ENCODE data around the gene ABHD17B. TPM values are rescaled to one million over a fixed set of nuclear protein-coding genes. Genes with fewer than 3 reads are reported as not detected.

Gene ABHD17B
- total and polyA plus RNA-seq, 4 donors = 5.2 to 17.7 (median 10.1) TPM

- 63% methylated on average over 2 of the region's 2 CpGs for WGBS
- no peaks in the 10 kb centered on the region for H3K27me3 ChIP-seq (ENCODE audit: control insufficient read depth in 4 of 4, insufficient read depth in 4 of 4, low read length in 3 of 4)
- DNase-seq (ENCODE audit: low spot score) = no peak
Observed at GRCh38 chr9:71885467-71885866, 25.5 kb downstream of the ABHD17B start.

More at GRCh38 chr9:71885467-71885866, 25.5 kb downstream of the ABHD17B start:
- Histone ChIP-seq H3K9me3 (ENCODE audit: control insufficient read depth in 4 of 4, low read length in 3 of 4) (peaks cover 0 to 7% (median 2%) of the 10 kb centered on the region in 4 donors), H3K36me3 (ENCODE audit: control insufficient read depth in 4 of 4, insufficient read depth in 3 of 4, low read depth in 1 of 4, low read length in 3 of 4) (no peaks in the 10 kb centered on the region), H3K9ac (ENCODE audit: low read depth in 1 of 2, low read length in 2 of 2) (no peak overlapping the region), H3K4me3 (ENCODE audit: low read depth in 1 of 3, low read length in 3 of 3) (no peak overlapping the region), H3K4me1 (ENCODE audit: control insufficient read depth in 4 of 4, insufficient read depth in 4 of 4, low read length in 3 of 4) (peaks cover 0 to 2% (median 0%) of the 10 kb centered on the region in 4 donors), H3K27ac (ENCODE audit: low read depth in 1 of 2, low read length in 2 of 2) (no peak overlapping the region)
- no peak for TF ChIP-seq NR2F2 (IDR thresholded peaks at IDR 0.05)
- TF ChIP-seq YY1 (IDR thresholded peaks at IDR 0.05) = no peak
- no peak for TF ChIP-seq ATF3 (IDR thresholded peaks at IDR 0.05)
- no peak for TF ChIP-seq CTCF (IDR thresholded peaks at IDR 0.05; ENCODE audit: low read depth, low read length, missing input control)
- TF ChIP-seq ZBTB33 (IDR thresholded peaks at IDR 0.05) = no peak
- TF ChIP-seq REST (IDR thresholded peaks at IDR 0.05) = no peak
- TF ChIP-seq RXRA (IDR thresholded peaks at IDR 0.05) = no peak
- TF ChIP-seq FOXA2 (IDR thresholded peaks at IDR 0.05) = no peak
- no peak for TF ChIP-seq HNF4A (conservative IDR thresholded peaks at IDR 0.05)
- no peak for TF ChIP-seq TAF1 (conservative IDR thresholded peaks at IDR 0.05)
- TF ChIP-seq JUND (IDR thresholded peaks at IDR 0.05) = no peak
